Measurements from ENCODE around the gene VIM. TPM values are rescaled to one million over a fixed set of nuclear protein-coding genes. Genes with fewer than 3 reads are reported as not detected.

Gene VIM
- total RNA-seq, 2 donors from 2014 or later = 1,558 to 2,042 TPM

Other genes with a start within 250 kb of the VIM start
- 1 to 10 TPM; 3.1 to 5.3 TPM for gene CUBN, start 98.4 kb upstream of the VIM start, total RNA-seq
- gene TRDMT1, start 26.6 kb upstream of the VIM start, total RNA-seq = 10 to 100 TPM; 10.6 to 15.6 TPM
- gene ST8SIA6, start 226.4 kb downstream of the VIM start, total RNA-seq = 1 to 10 TPM in 1 of 2 donors, under 1 TPM in 1; 0.72 to 4.1 TPM

Measured in T-helper 17 cell (primary cell).